Osteoblast (primary cell): ENCODE data around the gene FOSL2. TPM values are rescaled to one million over a fixed set of nuclear protein-coding genes. Genes with fewer than 3 reads are reported as not detected.

Experiments used
- DNase-seq: peaks from one replicate; pipeline ENCODE4 v3.0.0; 2011; ENCODE audit warnings: low spot score, mixed read lengths; ENCODE audit not compliant: insufficient read length; ENCODE audit errors: missing footprints
- H2AFZ ChIP-seq: 2 replicates; pipeline ENCODE4 v1.6.0; 2011; ENCODE audit warnings: mild to moderate bottlenecking, low read length
- H3K27ac ChIP-seq: 2 replicates; pipeline ENCODE4 v1.5.1; 2011; ENCODE audit warnings: mild to moderate bottlenecking, low read depth, low read length, moderate library complexity
- H3K27me3 ChIP-seq: 2 replicates; pipeline ENCODE4 v1.6.0; 2012; ENCODE audit warnings: mild to moderate bottlenecking, control low read depth, inconsistent platforms, low read length, moderate library complexity; ENCODE audit not compliant: insufficient read depth
- H3K36me3 ChIP-seq: 2 replicates; pipeline ENCODE4 v1.5.1; 2011; ENCODE audit warnings: mild to moderate bottlenecking, low read length, control low read depth, moderate library complexity; ENCODE audit not compliant: insufficient read depth
- H3K4me1 ChIP-seq: 2 replicates; pipeline ENCODE4 v1.5.1; 2011; ENCODE audit warnings: mild to moderate bottlenecking, low read length, control low read depth, moderate library complexity; ENCODE audit not compliant: insufficient read depth
- H3K4me2 ChIP-seq: 2 replicates; pipeline ENCODE4 v1.6.0; 2011; ENCODE audit warnings: mild to moderate bottlenecking, low read length; ENCODE audit not compliant: insufficient read depth
- H3K4me3 ChIP-seq: fragments of 200-600 bp; sonication (generic); 3 replicates; pipeline ENCODE4 v1.5.1; 2012; ENCODE audit warnings: mild to moderate bottlenecking, low read length, inconsistent platforms; ENCODE audit not compliant: insufficient read depth
- H3K79me2 ChIP-seq: 2 replicates; pipeline ENCODE4 v1.6.0; 2012; ENCODE audit warnings: mild to moderate bottlenecking, low read length, control low read depth, inconsistent platforms; ENCODE audit not compliant: insufficient read depth
- H3K9me3 ChIP-seq: 2 replicates; pipeline ENCODE4 v1.5.1; 2011; ENCODE audit warnings: low read depth, low read length, control low read depth
- H4K20me1 ChIP-seq: 2 replicates; pipeline ENCODE4 v1.6.0; 2012; ENCODE audit warnings: mild to moderate bottlenecking, low read length, control low read depth; ENCODE audit not compliant: insufficient read depth
- CTCF ChIP-seq: IDR thresholded peaks from 2 replicates; pipeline ENCODE4 v1.5.1; 2011; ENCODE audit warnings: mild to moderate bottlenecking, low read depth, low read length, moderate library complexity; ENCODE audit errors: extremely low read depth
- total RNA-seq: library from RNA; depleted of rRNA; stranded (reverse); fragments of >200 nt; gene quantifications from 2 replicates; pipeline ENCODE4 v1.2.3, GENCODE V29; 2012

FOSL2 gene
- total RNA-seq, 1 donor, result 86.9 TPM

DNA sequence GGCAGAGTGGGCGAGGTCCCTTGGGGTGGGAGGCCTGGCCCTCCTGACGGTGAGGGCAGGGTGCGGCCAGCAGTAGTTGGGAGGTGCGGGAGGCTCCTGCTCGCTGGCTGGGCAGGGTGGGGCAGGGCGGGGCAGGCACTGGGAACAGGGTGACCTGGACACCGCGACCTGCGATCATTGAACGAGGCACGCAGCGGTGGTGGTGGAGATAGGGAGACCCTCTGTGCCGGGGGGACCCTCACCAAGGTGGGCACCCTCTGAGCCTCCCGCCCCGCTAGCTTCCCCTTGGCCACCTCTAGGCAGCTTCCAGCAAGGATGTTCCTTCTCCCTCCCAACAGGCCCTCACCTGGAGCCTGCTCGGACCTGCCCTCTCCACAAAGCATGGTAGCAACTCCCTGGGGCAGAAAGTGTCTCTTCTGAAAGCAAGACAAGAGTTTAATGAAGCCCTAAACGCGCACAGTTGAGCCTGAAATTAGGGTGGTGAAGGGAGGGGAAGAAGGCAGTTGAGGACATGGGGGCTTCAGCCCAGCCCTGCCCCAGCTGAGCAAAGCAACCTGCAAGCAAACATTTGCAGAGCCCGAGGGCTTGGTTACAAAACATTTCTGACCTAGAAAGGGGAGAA is 15.4 kb upstream of the FOSL2 start:
- no peaks in the 10 kb centered on the region for H3K9me3 ChIP-seq
- H3K4me1 ChIP-seq, result no peaks in the 10 kb centered on the region
- H2AFZ ChIP-seq, result no peak overlapping the region
- no peak overlapping the region for H3K4me3 ChIP-seq
- no peak overlapping the region for H3K27ac ChIP-seq
- H3K36me3 ChIP-seq, result no peaks in the 10 kb centered on the region
- no peak overlapping the region for H3K4me2 ChIP-seq
- no peaks in the 10 kb centered on the region for H3K27me3 ChIP-seq
- TF ChIP-seq CTCF, result no peak
- no peaks in the 10 kb centered on the region for H3K79me2 ChIP-seq
- H4K20me1 ChIP-seq, result no peaks in the 10 kb centered on the region
- no peak for DNase-seq

- no peak overlapping the region for H2AFZ ChIP-seq
- TF ChIP-seq CTCF, result no peak
- H3K27ac ChIP-seq, result no peak overlapping the region
- DNase-seq, result no peak
- H3K4me2 ChIP-seq, result no peak overlapping the region
- no peaks in the 10 kb centered on the region for H3K9me3 ChIP-seq
- H3K79me2 ChIP-seq, result no peaks in the 10 kb centered on the region
- H4K20me1 ChIP-seq, result no peaks in the 10 kb centered on the region
- H3K27me3 ChIP-seq, result no peaks in the 10 kb centered on the region
- no peaks in the 10 kb centered on the region for H3K36me3 ChIP-seq
- no peak overlapping the region for H3K4me3 ChIP-seq
- no peaks in the 10 kb centered on the region for H3K4me1 ChIP-seq
These were observed 14.5 kb upstream of the FOSL2 start for GRCh38 chr2:28377984-28378678.

- no peak for DNase-seq
- Histone ChIP-seq H2AFZ (no peak overlapping the region), H3K79me2 (no peaks in the 10 kb centered on the region), H3K27ac (no peak overlapping the region), H4K20me1 (no peaks in the 10 kb centered on the region), H3K4me1 (no peaks in the 10 kb centered on the region), H3K36me3 (no peaks in the 10 kb centered on the region), H3K27me3 (no peaks in the 10 kb centered on the region), H3K4me3 (no peak overlapping the region), H3K9me3 (no peaks in the 10 kb centered on the region), H3K4me2 (no peak overlapping the region)
- TF ChIP-seq CTCF, result no peak
These were observed 13.7 kb upstream of the FOSL2 start for GRCh38 chr2:28378679-28379584.

DNA sequence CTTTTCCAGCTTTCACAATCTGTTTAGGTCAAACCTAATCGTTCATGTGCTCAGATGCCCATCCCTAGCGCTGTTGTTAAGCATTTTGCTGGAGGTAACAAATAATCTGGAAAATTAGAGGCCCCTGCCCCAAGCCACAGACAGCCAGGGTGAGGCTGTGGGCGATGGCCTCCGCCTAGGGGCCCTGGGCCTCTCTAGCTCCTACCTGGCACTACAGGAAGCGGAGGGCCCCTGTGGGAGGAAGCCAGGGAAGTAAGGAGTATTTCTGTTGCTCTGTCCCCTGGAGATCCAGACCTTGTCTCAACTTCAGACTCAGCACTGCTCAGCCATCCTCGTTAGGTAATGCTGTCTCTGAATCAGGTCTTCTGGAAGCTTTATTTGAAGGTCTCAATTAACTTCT is 12.4 kb upstream of the FOSL2 start:
- Histone ChIP-seq H3K36me3 (no peaks in the 10 kb centered on the region), H3K4me3 (no peak overlapping the region), H4K20me1 (no peaks in the 10 kb centered on the region), H3K4me1 (no peaks in the 10 kb centered on the region), H3K79me2 (no peaks in the 10 kb centered on the region), H2AFZ (no peak overlapping the region), H3K4me2 (no peak overlapping the region), H3K9me3 (no peaks in the 10 kb centered on the region), H3K27me3 (no peaks in the 10 kb centered on the region), H3K27ac (no peak overlapping the region)
- TF ChIP-seq CTCF, result no peak
- no peak for DNase-seq
